Right ventricle myocardium inferior (tissue), 1 donor: ENCODE measurements around the gene RANBP17. TPM values are rescaled to one million over a fixed set of nuclear protein-coding genes. Genes with fewer than 3 reads are reported as not detected.
A peak's percentile ranks its signal among the peaks of the same experiment; 100 is the strongest.
"Not testable (repeated sequence)": the region's sequence is repeated elsewhere in the genome, so short reads cannot be mapped to it uniquely, and the experiment has no call there.

Source experiments
- ATAC-seq: fragments of 200-7000 bp; cut with Tn5 transposase; one replicate; pipeline ENCODE4 v1.9.1; 2020; ENCODE audit warnings: mild to moderate bottlenecking, moderate library complexity
- DNase-seq: peaks from one replicate; pipeline ENCODE4 v3.0.0; 2021; ENCODE audit errors: missing footprints
- intact Hi-C: fragments of 100-400 bp; cut with DNase I; formaldehyde crosslinking; loops from one replicate; pipeline ENCODE4 v1.11.0; 2022
- total RNA-seq: library from RNA; stranded (reverse); fragmentation: NEBNext Ultra II Directional; extraction: Animal tissue kit (Norgen Biotek cat#: 25700); gene quantifications from one replicate; pipeline ENCODE4 v1.2.1, GENCODE V29; 2021
- donor health status: DM: no; HTN: yes; CAD: no; lungs with severe emphysema.

Gene RANBP17
- total RNA-seq, 1 donor from 2014 or later, result 2.7 TPM

DNA sequence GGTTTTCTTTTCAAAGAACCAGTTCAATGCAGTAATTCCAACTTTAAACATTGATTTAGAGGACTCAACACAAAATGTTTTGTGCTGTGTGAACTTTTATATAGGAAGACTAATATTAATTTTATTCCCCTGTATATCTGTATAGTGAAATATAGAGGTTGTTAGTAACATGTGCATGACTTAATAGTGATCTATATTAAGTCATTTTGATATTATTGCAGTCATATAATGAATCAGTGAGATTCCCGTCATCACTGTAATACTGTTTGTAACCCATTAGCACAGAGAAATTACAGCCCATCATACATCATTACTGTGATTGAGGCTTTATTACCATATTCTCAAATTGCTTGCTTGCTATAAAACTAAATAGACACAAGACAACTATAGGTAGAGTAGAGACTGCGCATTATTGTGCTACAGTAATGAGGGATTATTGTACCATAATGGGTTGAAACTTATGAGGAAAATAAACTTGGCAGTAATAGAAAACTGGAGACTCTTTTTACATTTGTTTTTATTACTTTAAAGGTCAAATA, 170.7 kb downstream of the RANBP17 start:
- ATAC-seq, result no peak
- DNase-seq, result no peak
- intact Hi-C loops, result no loop called here

DNA sequence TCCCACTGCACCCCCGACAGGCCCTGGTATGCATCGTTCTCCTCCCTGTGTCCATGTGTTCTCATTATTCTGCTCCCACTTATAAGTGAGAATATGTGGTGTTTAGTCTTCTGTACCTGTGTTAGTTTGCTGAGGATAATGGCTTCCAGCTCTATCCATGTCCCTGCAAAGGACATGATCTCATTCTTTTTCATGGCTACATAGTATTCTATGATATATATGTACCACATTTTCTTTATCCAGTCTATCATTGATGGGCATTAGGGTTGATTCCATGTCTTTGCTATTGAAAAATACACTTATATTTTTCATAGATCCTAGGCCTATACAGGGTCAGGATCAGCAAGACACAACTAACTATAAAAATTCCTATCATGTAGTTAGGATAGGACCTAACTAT, 180.1 kb downstream of the RANBP17 start:
- ATAC-seq, intact Hi-C loops, DNase-seq: not testable (repeated sequence)

DNA sequence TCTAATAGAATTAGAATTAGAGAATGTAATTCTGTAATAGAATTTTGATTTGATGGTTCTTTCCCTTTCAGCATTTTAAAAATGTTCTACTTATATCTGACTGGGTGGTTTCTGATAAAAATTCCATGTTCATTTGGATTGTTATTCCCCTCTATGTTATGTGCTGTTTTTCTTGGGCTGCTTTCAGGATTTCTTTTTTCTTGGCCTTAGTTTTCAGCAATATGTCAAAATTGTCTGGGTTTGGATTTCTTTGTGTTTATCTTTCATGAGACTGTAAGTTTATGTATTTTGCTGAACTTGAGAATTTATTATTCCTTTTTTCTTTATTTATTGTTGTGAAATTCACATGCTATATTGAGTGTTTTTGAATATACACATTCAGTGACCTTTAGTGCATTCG, 189.1 kb downstream of the RANBP17 start:
- intact Hi-C loops, result no loop called here
- ATAC-seq, result no peak

GRCh38 chr5:171055875-171056454, 194.1 kb downstream of the RANBP17 start:
- ATAC-seq, result no peak
- intact Hi-C loops, result no loop called here

More for the DNA sequence above, 189.1 kb downstream of the RANBP17 start:
- DNase-seq, result no peak

GRCh38 chr5:171067540-171068130, 205.8 kb downstream of the RANBP17 start:
- ATAC-seq, result no peak
- intact Hi-C loops, result no loop called here
- no peak for DNase-seq

More at GRCh38 chr5:171055875-171056454, 194.1 kb downstream of the RANBP17 start:
- no peak for DNase-seq

DNA sequence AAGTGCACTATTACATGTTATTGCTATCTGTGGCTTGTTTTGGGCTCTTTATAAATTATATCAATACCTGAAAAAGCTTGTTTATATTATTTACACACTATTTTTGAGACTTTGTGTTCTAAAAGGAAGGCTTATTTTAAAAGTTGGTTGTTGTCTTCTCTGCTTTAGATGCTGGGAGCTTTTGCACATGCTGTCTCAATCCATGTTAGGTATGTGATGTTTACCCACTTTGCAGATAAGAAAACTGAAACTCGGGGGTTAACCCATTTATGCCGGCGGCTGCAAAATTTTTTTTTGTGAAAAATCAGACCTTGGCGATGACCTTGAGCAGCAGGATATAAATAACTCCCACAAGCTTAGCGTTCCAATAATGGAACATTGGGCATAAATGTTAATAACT, 212.9 kb downstream of the RANBP17 start:
- no peak for DNase-seq
- intact Hi-C loops, result no loop called here
- ATAC-seq, result no peak

DNA sequence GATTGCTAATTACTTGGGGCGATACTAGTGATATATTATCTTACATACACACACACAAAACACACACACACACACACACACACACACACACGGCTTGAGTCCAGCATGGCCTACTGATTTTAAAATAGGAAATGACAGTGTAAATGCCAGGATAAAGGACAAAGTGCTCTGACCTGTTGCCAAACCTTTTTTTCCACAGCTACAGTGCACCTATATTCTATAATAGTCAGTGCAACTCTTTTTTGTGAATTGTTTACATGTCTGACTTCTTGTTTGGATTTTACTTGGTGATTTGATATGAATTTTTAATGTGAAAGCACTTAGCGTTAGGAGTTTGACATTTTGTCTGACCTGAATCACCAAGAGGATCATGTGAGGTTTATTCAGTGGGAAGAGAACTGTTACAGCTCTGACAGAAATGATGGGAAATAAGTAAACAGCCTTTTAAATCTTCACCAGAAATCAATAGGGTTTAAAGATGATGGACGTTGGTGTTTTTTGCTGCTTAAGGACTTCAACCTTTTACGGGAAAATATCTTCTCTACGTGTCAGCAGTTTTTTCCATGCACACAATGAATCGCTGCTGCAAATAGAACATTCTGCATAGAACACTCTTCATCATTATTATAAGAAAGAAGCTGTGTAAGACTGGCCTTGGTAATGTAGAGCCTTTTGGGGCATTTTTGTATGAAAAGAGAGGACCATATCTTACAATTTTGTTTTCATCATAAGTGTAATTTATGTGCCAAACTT, 218.5 kb downstream of the RANBP17 start:
- intact Hi-C loops, result no loop called here
- ATAC-seq, result no peak
- DNase-seq, result no peak

DNA sequence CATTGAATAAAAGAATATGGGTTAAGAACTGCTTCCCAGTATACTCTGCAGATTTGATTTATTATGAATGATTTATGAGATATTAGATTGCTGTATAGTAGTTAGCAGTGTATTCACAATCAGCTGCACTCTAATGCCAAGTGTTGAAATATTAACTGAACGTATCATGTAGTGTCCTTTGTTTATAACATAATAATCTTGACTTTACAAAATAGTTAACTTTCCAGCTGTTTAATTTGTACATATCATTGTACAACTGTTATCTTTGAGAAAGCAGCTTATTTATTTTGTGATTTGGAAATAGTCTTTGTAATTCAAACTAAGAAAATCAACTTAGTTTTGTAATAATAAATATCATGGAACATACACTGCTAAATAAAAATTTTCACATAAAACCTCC, 219.5 kb downstream of the RANBP17 start:
- ATAC-seq (no peak), DNase-seq (no peak)
- intact Hi-C loops, result no loop called here

DNA sequence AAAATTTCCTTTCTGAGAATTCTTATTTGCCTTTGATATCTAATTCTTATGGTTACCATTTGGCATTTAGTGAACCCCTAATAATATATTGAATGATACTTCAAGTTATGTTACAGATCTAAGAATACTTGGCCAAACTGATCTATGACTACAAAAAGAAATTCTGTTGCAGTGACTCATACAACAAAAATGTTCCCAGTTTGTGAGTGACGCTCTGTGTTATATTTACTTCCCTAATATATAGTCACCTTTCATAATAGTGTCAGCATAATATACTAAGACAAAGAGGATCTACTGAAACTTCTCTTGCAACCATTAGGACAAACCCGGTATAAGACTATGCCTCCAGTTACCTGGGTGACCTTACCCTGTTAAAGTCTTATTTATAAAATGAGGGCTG, 230.4 kb downstream of the RANBP17 start:
- ATAC-seq (no peak), DNase-seq (no peak)
- intact Hi-C loops, result no loop called here

GRCh38 chr5:171093598-171093997, 231.8 kb downstream of the RANBP17 start:
- no peak for DNase-seq
- no peak for ATAC-seq
- intact Hi-C loops, result no loop called here

DNA sequence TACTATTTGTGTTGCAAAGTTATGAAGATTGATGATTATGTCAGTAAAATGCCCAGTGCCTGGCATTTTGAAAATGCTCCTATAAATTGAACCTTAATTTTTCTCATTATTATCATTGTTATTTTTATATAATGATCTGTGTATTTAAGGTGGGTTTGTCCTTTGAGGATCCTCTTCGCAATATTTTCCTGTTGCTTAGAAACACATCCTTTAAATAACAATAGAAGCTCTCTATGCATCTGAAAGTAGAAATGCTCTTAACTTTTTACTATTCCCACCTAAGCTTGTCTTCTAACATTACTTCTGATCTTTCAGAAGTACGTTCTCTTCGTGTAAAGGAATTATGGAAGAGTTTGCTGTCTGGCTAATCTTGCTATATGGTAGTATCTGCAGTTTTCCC, 232.5 kb downstream of the RANBP17 start:
- intact Hi-C loops, result no loop called here
- ATAC-seq, result no peak
- DNase-seq, result no peak

- intact Hi-C loops, result no loop called here
- DNase-seq (no peak), ATAC-seq (no peak)
Measured at GRCh38 chr5:171102877-171103610, 241.2 kb downstream of the RANBP17 start.

DNA sequence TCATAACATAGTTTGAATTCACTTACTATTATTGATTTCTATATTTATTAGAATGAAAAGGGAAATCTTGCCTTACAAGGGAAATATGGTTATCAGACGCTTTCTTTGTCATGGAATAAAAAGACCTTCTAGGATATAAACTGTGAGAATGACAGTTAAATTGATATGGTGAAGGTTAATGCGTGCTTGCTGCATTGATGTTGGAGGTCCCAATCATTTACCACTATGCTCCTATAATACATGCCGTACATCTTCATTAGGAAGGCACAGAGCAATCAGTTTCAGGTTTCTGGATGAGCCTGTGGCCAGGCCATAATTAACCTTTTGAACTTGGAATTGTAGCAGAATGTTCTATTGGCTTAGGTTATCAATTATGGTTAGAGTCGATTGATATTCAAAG, 245.9 kb downstream of the RANBP17 start:
- DNase-seq (no peak), ATAC-seq (no peak)
- intact Hi-C loops, result no loop called here

- ATAC-seq (no peak), DNase-seq (no peak)
- intact Hi-C loops, result no loop called here
Measured at GRCh38 chr5:171115519-171115918, 253.7 kb downstream of the RANBP17 start.

DNA sequence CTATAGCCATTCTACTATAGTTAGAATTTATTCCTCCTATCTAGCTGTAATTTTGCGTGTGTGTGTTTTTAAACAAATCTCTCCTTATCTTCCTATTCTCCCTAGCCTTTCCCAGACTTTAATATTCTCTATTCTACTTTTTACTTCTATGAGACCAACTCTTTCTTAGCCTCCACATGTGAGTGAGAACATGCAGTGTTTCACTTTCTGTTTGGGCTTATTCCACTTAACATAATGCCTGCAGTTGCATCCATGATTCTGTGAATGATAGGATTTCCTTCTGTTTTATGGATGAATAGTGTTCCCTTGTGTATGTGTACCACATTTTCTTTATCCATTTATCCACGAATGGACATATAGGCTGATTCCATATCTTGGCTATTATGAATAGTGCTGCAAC, 254.9 kb downstream of the RANBP17 start:
- intact Hi-C loops, result no loop called here
- no peak for DNase-seq
- no peak for ATAC-seq

GRCh38 chr5:171120986-171121622, 259.3 kb downstream of the RANBP17 start:
- intact Hi-C loops, result no loop called here
- no peak for ATAC-seq
- no peak for DNase-seq

DNA sequence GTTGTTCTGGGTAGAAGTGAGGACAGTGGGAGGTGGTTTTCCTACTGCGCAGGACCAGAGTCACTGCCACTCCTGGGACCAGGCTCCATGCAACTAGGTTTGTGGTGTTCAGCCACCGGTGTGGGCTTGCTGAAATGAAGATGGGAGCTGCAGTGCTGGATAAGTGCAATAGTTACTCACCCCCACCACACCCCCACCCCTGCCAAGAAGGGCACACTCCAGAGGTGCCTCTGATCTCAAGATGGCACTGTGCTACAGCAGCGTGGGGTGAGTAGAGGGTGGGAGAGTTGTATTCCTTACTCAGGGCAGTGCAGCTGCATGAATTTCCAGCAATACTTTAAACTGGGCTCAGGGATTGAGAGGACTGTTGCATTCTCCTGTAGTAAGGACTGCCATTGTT, 259.8 kb downstream of the RANBP17 start:
- intact Hi-C loops, result no loop called here
- ATAC-seq, result no peak
- peak; percentile 32 for DNase-seq

GRCh38 chr5:171122372-171122771, 260.6 kb downstream of the RANBP17 start:
- intact Hi-C loops, result no loop called here
- ATAC-seq (no peak), DNase-seq (no peak)

DNA sequence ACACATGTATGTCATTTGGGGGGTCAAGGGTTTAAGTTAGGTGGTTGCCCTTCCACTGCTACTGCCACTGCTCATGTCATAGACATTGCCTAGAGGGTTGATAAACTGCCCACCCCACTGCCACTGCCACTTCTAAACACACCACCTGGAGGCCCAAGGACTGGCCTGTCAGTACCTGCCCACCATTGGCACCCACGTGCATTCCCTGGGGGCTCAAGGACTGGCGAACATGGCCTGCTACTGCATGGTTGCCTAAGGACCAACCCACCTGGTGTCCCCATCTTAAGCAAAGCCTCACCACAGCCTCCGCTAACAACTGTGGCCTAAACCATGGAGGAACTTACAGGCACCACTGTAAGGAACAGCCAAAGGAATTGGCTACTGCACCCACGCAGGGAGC, 261.6 kb downstream of the RANBP17 start:
- no peak for ATAC-seq
- intact Hi-C loops, result no loop called here
- DNase-seq, result peak; percentile 37
